Activated CD8-positive, alpha-beta memory T cell treated with anti-CD3 and anti-CD28 coated beads, Interleukin-2, amount 50 U/mL, for 1 hour (primary cell): Measurements from ENCODE around the gene INF2.
"Not testable (repeated sequence)": the region's sequence is repeated elsewhere in the genome, so short reads cannot be mapped to it uniquely, and the experiment has no call there.

Source experiments
- DNase-seq: peaks from one replicate; pipeline ENCODE4 v3.0.0-alpha.2; 2020; ENCODE audit errors: extremely low read depth

The INF2 gene

GRCh38 chr14:104689109-104689880, at the start of gene INF2:
TSS of gene INF2 (plus strand) at chr14:104689618. CDS start at chr14:104701366, 11,748 bp downstream.
- no peak for DNase-seq

DNA sequence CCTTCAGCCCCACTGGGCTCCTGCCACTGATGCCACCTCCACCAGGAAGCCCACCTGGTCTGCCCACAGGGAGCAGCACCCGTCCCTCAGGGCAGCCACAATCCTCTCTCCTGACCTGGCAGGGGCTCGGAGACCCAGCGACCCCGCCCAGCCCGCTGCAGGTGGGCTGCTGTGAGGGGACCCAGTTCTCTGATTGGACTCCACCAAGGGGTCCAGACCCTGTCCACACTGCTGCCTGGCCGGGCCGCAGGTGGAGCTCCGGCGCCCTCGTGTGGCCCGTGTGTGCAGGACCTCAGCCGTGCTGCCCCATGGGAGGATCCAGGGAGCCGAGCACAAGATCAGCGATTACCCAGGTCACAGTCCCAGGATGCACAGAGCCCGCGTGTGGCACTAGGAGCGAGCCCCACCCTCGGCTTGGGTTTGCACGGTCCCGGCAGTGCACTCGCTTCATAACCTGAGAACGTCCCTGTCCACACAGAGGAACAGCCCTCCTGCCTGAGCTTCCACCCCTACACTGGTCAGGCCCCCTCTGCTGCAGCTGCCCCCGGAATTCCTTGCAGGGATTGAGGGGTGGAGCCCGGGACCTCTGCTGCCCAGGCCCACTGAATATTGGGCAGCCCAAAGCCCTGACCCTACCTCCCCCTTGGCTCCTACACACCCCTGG, 49.4 kb upstream of the INF2 start:
- no peak for DNase-seq

DNA sequence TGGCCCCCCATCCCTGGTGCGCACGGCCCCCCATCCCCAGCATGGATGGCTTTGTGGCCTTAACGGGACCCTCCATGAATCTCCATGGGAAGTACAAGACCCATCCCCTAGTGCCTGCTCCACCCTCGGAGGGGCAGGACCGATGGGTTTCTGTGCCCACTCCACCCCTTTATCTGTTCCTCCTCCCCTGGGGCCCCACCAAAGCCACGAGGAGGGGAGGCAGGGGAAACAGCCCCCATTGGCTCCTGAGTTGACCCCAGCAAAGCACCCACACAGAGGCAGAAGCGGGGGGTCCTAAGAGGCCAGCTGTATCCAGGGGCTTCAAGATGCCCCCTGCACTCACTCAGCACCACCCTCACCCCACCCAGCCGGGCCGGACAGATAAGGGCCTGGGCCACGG, 48.7 kb upstream of the INF2 start:
- no peak for DNase-seq

GRCh38 chr14:104641753-104642539, 47.5 kb upstream of the INF2 start:
- no peak for DNase-seq

DNA sequence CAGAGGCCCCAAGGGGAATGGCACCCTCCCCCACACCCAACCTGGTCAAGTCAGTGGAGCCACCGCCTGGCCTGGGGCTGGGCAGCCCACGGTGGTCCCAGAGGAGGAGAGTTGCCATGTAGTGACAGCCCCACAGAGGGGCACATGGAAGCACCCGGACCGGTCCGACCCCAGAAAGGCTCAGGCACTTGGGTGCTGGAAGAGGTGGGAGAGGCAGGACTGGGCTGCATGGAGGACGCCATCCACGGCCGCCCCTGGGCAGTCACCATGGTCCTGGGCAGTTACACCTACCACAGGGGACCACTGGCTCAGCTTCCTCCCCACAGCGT, 46.9 kb upstream of the INF2 start:
- DNase-seq, result no peak

DNA sequence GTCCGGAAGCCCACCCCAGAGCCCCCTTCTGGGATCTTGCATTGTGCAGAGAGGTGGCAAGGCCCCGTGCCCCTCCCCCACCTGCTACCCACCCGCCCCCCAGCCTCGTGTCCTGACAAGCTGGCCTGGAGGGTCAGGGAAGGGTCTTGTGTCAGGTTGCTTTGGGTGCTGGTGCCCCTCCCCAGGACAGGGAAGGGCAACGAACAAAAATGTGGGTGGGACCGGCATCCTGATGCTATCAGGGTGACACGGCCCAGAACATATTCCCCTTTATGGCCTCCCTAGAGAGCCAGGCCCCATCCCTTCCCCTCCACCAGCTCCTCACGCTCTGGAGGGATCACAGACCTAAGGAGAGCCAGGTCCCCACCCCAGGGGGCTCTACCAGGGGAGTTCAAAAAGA, 46.1 kb upstream of the INF2 start:
- DNase-seq, result no peak

GRCh38 chr14:104644091-104644635, 45.3 kb upstream of the INF2 start:
- no peak for DNase-seq

DNA sequence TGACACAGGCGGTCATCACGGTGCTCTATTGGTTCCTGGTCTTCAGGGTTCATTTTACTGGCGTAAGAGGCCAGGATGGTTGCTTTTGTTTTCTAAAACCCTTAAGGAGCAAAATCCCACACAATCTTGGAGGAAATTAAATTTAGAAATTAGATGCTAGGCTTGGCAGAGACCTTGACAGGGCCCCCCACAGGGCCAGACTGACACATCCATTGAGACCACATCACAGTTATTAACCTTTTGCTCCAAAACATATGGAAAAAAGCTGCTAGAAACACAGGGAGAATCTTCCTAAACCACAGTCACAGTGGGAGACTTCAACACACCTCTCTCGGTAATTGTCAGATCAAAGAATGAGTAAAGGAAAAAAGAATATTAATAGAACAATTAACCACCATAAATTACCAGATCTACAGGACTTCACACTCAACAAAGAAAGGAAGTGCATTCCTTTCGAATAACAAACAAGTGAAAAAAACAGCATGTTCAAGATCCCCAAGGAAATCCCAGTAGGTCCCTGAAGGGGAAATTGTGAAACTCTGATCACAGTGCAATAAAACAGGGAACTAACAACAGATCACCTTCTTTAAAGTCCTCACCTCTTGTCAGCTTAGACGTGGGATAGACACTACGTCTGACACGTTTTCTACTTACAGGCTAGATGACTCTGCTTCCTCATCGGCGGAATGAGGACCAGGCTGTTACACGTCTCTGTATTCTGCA, 44.6 kb upstream of the INF2 start:
- DNase-seq, result no peak

- DNase-seq, result no peak
These were observed 41.9 kb upstream of the INF2 start for GRCh38 chr14:104647467-104648043.

DNA sequence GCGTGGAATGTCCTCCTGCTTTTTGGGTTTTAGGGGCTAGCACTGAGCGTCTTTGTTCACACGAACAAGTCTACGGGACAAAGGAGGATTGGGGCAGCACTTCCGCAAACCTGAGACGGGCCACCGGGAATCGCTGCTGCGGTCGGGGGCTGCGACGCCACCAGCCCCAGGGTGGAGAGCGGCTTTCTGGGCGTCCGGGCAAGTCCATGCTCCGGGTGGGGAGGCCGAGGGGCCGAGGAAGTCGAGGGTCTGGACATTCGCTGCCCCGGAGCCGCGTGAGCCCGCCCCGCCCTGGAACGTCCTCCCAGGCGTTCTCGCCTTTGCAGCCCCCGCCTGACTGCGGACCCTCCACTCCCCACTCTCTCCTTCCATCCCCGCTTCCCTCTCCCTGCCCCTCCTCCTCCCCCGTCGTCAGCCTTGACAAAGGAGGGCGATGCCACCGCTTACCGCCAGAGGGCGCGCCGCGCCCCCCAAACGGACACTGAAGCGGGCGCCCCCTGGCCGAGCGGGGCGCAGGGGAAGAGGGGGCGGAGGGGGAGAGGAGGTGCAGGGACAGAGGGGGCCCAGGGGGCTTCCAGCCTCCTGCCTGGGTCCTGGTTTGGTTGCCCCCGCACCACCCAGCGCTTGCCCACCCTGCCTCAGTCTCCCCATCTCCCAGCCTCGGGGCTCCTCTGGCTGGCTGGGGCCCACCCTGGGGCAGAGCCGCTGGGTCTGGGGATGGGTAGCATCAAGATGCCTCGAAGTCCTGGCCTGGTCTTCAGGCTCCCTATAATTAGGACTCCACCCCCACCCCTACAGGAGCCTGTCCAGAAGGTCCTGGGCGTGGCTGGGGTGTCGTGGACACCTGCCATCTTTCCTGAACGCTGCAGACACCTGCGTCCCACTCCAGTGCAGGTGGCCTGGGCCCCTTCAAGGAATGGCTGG, 39.1 kb upstream of the INF2 start:
- DNase-seq, result no peak

DNA sequence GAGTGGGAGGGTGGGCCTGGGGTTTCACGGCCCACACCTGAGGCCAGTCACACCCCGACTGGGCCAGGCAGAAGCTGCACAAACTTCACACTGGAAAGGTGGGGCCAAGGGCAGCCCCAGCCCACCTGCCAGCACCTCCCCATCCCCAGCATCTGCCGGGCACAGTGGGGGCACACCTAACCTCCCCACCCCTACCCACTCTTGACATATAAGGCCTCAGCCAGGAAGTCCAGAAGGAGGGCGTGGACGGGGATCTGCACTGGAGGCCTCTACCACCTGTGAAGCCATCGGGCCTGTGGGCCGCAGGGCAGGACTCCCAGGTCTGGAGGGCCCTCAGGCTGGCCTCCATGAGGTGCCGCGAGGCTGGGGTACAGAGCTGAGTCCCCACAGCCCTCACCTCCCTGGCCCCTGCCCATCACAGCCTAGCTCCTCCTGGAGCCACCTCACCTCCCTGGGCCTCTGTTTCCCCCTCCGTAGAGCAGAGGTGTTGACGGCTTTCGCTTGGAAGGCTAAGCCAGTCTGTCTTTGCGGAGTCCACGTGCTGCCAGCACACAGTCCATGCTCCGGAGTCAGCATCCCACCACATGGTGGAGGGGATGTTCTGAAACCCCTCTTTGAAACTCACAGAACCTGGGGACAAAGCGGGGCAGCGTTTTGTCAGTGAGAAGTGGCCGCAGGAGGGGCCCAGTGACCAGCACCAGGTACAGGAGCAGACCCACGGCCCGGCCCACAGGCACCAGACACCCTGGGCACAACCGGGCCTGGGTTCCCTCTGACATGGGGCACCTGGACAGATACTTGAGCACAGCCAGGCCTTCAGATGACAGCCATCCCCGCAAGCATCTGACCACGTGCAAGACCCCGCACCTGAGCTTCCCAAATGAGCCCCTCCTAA, 38.2 kb upstream of the INF2 start:
- DNase-seq, result no peak

GRCh38 chr14:104651876-104652260, 37.5 kb upstream of the INF2 start:
- no peak for DNase-seq

GRCh38 chr14:104652386-104652785, 37.0 kb upstream of the INF2 start:
- DNase-seq, result no peak

DNA sequence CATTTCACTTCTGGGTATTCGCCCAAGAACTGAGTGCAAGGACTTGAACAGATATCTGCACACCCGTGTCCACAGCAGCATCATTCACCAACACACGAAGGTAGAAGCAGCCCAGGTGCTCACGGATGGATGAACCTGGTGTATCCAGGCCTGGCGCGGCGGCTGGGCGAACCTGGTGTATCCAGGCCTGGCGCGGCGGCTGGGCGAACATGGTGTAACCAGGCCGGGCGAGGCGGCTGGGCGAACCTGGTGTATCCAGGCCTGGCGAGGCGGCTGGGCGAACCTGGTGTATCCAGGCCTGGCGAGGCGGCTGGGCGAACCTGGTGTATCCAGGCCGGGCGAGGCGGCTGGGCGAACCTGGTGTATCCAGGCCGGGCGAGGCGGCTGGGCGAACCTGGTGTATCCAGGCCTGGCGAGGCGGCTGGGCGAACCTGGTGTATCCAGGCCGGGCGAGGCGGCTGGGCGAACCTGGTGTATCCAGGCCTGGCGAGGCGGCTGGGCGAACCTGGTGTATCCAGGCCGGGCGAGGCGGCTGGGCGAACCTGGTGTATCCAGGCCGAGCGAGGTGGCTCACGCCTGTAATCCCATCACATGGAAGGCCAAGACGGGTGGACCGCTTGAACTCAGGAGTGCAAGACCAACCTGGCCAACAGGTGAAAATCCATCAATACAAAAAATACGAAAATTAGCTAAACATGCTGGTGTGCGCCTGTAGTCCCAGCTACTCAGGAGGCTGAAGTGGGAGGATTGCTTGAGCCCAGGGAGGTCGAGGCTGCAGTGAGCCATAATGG, 36.1 kb upstream of the INF2 start:
- not testable (repeated sequence) for DNase-seq

GRCh38 chr14:104654119-104654518, 35.3 kb upstream of the INF2 start:
- DNase-seq, result no peak

- DNase-seq, result no peak
These were observed 34.1 kb upstream of the INF2 start for GRCh38 chr14:104655128-104655848.

GRCh38 chr14:104656014-104656714, 33.3 kb upstream of the INF2 start:
- no peak for DNase-seq
